ENCODE results near the gene DDA1. TPM values are rescaled to one million over a fixed set of nuclear protein-coding genes. Genes with fewer than 3 reads are reported as not detected.

DDA1 gene
- total RNA-seq, 4 donors from 2014 or later = 15.2 to 37.2 (median 23.9) TPM

DNA sequence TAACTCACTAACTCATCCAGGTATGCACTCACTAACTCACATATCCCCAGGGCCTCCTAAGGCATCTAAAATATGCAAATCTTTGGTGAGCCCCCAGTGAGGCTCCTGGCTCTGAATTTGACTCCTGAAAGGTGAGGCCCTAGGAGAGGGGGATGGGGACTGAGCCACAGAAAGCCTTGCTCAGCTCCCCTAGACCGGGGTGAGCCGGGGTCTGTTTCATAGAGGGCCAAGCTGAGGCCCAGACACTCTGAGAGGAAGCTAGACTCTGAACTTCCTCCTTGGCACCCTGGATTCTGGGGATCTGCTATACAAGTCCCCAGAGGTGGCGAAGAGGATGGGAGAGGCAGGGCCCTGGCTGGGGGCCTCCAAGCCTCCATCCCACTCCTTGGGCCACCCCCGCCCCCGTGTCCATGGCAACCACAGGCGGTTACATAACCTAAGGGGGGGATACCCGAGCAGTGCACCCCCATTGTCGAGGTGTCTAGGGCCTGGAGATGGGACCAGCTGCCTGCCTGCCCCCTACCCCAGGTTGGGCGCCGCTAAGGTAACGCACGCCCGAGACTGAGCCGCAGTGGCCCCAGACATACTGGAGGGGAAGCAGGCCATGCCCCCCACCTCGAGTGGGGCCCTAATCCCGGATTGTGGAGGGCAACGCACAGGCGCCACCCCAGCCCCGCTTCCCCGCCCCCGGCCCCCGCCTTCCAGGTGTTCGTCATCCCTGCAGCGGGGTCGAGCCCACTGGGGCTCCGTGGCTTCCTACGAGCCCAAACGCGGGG lies 6.8 kb upstream of the DDA1 start:
- Histone ChIP-seq H3K27ac (peak overlapping the region; percentile 47 to 91 (median 65)), H3K36me3 (peaks cover 0 to 7% (median 0%) of the 10 kb centered on the region in 3 donors), H3K9me3 (no peaks in the 10 kb centered on the region), H3K27me3 (no peaks in the 10 kb centered on the region), H3K4me3 (peak overlapping the region; percentile 61 to 91 (median 78)), H3K4me1 (peaks cover 0 to 43% (median 7%) of the 10 kb centered on the region in 4 donors)
- peak in 1 of 3 donors; percentile 20 for DNase-seq
- TF ChIP-seq, protein P1, sequence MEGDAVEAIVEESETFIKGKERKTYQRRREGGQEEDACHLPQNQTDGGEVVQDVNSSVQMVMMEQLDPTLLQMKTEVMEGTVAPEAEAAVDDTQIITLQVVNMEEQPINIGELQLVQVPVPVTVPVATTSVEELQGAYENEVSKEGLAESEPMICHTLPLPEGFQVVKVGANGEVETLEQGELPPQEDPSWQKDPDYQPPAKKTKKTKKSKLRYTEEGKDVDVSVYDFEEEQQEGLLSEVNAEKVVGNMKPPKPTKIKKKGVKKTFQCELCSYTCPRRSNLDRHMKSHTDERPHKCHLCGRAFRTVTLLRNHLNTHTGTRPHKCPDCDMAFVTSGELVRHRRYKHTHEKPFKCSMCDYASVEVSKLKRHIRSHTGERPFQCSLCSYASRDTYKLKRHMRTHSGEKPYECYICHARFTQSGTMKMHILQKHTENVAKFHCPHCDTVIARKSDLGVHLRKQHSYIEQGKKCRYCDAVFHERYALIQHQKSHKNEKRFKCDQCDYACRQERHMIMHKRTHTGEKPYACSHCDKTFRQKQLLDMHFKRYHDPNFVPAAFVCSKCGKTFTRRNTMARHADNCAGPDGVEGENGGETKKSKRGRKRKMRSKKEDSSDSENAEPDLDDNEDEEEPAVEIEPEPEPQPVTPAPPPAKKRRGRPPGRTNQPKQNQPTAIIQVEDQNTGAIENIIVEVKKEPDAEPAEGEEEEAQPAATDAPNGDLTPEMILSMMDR (IDR thresholded peaks at IDR 0.05) = no peak
- TF ChIP-seq POLR2A (IDR thresholded peaks at IDR 0.05) = no peak

DNA sequence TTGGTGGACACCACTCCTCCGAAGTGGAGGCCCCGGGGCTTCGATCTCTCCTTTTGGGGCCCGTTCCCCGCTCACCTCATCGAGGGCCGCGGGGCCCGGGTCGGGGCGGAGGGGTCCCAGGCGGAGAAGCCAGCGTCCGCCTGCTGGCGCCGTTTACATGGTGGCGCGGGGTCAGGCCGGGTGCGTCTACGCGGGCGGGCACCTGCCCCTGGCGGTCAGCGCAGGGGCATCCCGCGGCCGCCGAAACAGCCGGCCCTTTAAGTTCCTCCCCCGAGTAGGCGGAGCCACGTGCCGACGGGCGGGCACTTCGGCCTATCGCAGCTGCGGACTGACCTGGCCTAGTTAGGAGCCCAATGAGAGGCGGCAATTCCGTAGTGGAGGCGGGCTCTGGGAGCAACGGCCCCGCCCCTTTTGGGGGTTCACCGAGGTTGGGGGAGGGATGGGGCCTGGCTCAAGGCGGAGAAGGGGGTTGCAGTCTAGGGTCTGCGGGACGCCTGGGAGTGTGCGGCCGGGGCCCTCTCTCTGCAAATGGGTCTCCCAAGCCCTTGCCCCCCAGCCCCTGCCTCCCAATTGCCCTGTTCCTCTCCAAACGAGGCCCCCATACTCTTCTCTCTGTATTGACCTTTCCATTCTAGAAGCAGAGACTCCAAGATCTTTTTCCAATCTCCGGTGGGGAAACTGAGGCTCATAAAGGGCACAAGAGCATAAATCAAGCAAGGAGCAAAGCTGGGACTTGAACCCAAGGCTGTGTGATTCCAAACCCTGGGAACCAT lies 6.0 kb upstream of the DDA1 start, which contains the start of gene ABHD8:
TSS of gene ABHD8 (minus strand) at position 259 of the 773 bp plus-strand sequence. CDS start 1,809 bp downstream, outside the sequence.
- DNase-seq = peak; percentile 94 to 98 (median 94)
- peak within 1 kb of the TSS; percentile 47 to 91 (median 65) for H3K27ac ChIP-seq
- H3K4me3 ChIP-seq = peak within 1 kb of the TSS; percentile 61 to 91 (median 78)
- H3K9me3 ChIP-seq = no peaks in the 10 kb centered on the region
- peaks cover 0 to 7% (median 0%) of the 10 kb centered on the region in 3 donors for H3K36me3 ChIP-seq
- TF ChIP-seq POLR2A (IDR thresholded peaks at IDR 0.05) = no peak
- TF ChIP-seq, protein P1 (IDR thresholded peaks at IDR 0.05) = peak; percentile 47 to 82 (median 71)
- peaks cover 0 to 47% (median 7%) of the 10 kb centered on the region in 4 donors for H3K4me1 ChIP-seq
- H3K27me3 ChIP-seq = no peaks in the 10 kb centered on the region

DNA sequence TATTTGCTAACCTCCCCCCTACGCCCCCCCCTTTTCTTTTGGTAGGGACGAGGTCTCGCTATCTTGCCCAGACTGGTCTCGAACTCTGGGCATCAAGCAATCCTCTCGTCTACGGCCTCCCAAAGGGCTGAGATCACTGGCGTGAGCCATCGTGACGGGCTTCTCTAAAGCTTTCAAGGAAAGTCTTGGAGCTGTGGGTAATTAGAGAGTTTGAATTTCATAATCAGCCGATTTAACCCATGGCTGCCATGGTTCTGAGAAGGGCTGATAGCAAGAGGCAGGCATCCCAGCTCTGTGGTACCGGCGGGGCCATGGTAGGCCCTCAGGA lies 5.5 kb upstream of the DDA1 start:
- Histone ChIP-seq H3K9me3 (no peaks in the 10 kb centered on the region), H3K36me3 (peaks cover 0 to 7% (median 0%) of the 10 kb centered on the region in 3 donors), H3K4me3 (peak overlapping the region in 2 of 4 donors; percentile 79 to 91), H3K27ac (peak overlapping the region in 3 of 4 donors; percentile 32 to 91 (median 64)), H3K4me1 (peaks cover 0 to 47% (median 7%) of the 10 kb centered on the region in 4 donors), H3K27me3 (no peaks in the 10 kb centered on the region)
- DNase-seq = peak in 1 of 3 donors; percentile 45
- no peak for TF ChIP-seq POLR2A (IDR thresholded peaks at IDR 0.05)
- TF ChIP-seq, protein P1 (IDR thresholded peaks at IDR 0.05) = no peak

DNA sequence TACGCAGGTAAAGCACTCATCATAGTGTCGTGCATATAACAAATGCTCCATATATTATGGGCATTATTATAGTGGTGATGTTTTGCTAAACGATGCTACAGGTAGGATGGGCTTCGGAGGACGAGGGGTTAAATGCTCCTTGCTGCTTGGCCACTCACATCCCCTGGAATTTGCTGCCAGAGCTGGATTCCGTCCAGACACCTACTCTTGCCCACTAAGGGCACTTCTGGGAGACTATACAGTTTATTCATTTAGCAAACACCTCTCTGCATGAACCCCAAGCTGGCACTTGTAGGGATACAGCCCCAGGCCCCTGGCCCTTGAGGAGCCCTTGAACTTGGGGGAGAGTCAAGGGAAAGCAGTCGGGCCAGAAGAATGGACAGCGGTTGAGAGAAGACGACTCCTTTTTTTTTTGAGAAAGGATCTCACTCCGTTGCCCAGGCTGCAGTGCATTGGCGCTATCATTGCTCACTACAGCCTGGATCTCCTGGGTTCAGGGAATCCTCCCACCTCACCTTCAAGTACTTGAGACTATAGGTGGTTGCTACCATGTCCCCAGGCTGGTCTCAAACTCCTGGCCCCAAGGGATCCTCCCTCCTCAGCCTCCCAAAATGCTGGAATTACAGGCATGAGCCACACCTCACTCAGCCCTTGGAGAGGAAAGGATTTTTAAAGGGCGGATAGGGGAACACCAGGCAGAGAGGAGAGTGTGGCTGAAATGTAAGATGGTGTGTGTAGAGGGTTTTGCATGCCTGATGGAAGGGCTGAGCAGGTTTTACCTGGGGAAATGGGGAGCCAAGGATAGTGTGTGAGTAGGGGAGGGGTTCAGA lies 4.8 kb upstream of the DDA1 start:
- Histone ChIP-seq H3K27me3 (no peaks in the 10 kb centered on the region), H3K4me3 (no peak overlapping the region), H3K36me3 (peaks cover 0 to 7% (median 0%) of the 10 kb centered on the region in 3 donors), H3K9me3 (no peaks in the 10 kb centered on the region), H3K27ac (peak overlapping the region; percentile 18 to 96 (median 93)), H3K4me1 (peaks cover 0 to 47% (median 7%) of the 10 kb centered on the region in 4 donors)
- no peak for TF ChIP-seq POLR2A (IDR thresholded peaks at IDR 0.05)
- TF ChIP-seq, protein P1 (IDR thresholded peaks at IDR 0.05) = no peak
- peak in 1 of 3 donors; percentile 38 for DNase-seq

DNA sequence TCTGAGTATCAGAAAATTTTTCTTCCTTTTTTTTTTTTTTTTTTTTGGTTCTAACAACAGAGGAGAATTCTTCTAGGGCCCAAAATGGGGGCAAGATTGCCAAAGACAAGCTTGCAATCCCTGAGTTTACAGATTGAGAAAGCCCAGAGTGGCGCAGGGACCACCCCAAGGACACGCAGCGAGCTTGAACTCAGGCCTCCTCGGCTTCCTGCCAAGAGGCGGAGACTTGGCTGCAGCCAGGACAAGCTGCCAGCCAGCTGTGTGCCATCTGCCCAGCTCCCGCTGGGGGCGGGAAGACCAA lies 4.2 kb upstream of the DDA1 start:
- H3K36me3 ChIP-seq = peaks cover 0 to 7% (median 0%) of the 10 kb centered on the region in 3 donors
- no peaks in the 10 kb centered on the region for H3K9me3 ChIP-seq
- H3K27me3 ChIP-seq = no peaks in the 10 kb centered on the region
- H3K4me3 ChIP-seq = peak overlapping the region; percentile 53 to 86 (median 74)
- DNase-seq = no peak
- H3K4me1 ChIP-seq = peaks cover 0 to 51% (median 9%) of the 10 kb centered on the region in 4 donors
- H3K27ac ChIP-seq = peak overlapping the region; percentile 18 to 96 (median 93)
- TF ChIP-seq, protein P1 (IDR thresholded peaks at IDR 0.05) = no peak
- TF ChIP-seq POLR2A (IDR thresholded peaks at IDR 0.05) = no peak
